ENCODE data around the gene UBE2V1. TPM values are rescaled to one million over a fixed set of nuclear protein-coding genes. Genes with fewer than 3 reads are reported as not detected.

UBE2V1 gene
- total RNA-seq, 4 donors from 2014 or later, result 80.5 to 162 (median 99.0) TPM

GRCh38 chr20:50116368-50116999 is 3.5 kb upstream of the UBE2V1 start:
- no peaks in the 10 kb centered on the region for H3K27me3 ChIP-seq
- H3K4me3 ChIP-seq, result peak overlapping the region; percentile 48
- no peaks in the 10 kb centered on the region for H3K36me3 ChIP-seq
- DNase-seq (ENCODE audit: low spot score in 2 of 2), result peak in 1 of 2 donors; percentile 65
- TF ChIP-seq POLR2A (IDR thresholded peaks at IDR 0.05), result no peak
- TF ChIP-seq CTCF (IDR thresholded peaks at IDR 0.05), result no peak
- TF ChIP-seq POLR2AphosphoS5 (IDR thresholded peaks at IDR 0.05), result no peak
- peaks cover 51% of the 10 kb centered on the region for H3K4me1 ChIP-seq
- no peaks in the 10 kb centered on the region for H3K9me3 ChIP-seq
- WGBS, result 86% methylated on average over 19 of the region's 19 CpGs
- peak overlapping the region; percentile 50 for H3K27ac ChIP-seq

- Histone ChIP-seq H3K36me3 (no peaks in the 10 kb centered on the region), H3K27me3 (no peaks in the 10 kb centered on the region), H3K27ac (peak overlapping the region; percentile 50), H3K9me3 (no peaks in the 10 kb centered on the region), H3K4me1 (peaks cover 51% of the 10 kb centered on the region), H3K4me3 (peak overlapping the region; percentile 48)
- peak; percentile 99 for DNase-seq (ENCODE audit: low spot score in 2 of 2)
- WGBS, result under 1% methylated on average over 21 of the region's 24 CpGs
- TF ChIP-seq CTCF (IDR thresholded peaks at IDR 0.05) (no peak), POLR2AphosphoS5 (IDR thresholded peaks at IDR 0.05) (peak in 1 of 3 donors; percentile 20)
Observed at GRCh38 chr20:50115591-50116367, 2.8 kb upstream of the UBE2V1 start.

- DNase-seq (ENCODE audit: low spot score in 2 of 2), result peak in 1 of 2 donors; percentile 60
- H3K36me3 ChIP-seq, result no peaks in the 10 kb centered on the region
- no peaks in the 10 kb centered on the region for H3K9me3 ChIP-seq
- no peaks in the 10 kb centered on the region for H3K27me3 ChIP-seq
- H3K4me1 ChIP-seq, result peaks cover 56% of the 10 kb centered on the region
- TF ChIP-seq POLR2A (IDR thresholded peaks at IDR 0.05), result no peak
- no peak overlapping the region for H3K27ac ChIP-seq
- WGBS, result 55% methylated on average over 6 of the region's 6 CpGs
- peak overlapping the region; percentile 48 for H3K4me3 ChIP-seq
Observed at GRCh38 chr20:50115041-50115512, 2.1 kb upstream of the UBE2V1 start.

- peak; percentile 0 to 18 for DNase-seq (ENCODE audit: low spot score in 2 of 2)
- H3K36me3 ChIP-seq, result no peaks in the 10 kb centered on the region
- peak overlapping the region; percentile 96 for H3K27ac ChIP-seq
- no peaks in the 10 kb centered on the region for H3K9me3 ChIP-seq
- peak overlapping the region; percentile 99 for H3K4me3 ChIP-seq
- no peak for TF ChIP-seq EP300 (IDR thresholded peaks at IDR 0.05)
- no peak for TF ChIP-seq CTCF (IDR thresholded peaks at IDR 0.05)
- TF ChIP-seq POLR2A (IDR thresholded peaks at IDR 0.05), result no peak
- no peaks in the 10 kb centered on the region for H3K27me3 ChIP-seq
- peaks cover 69% of the 10 kb centered on the region for H3K4me1 ChIP-seq
- WGBS, result 18% methylated on average over 11 of the region's 11 CpGs
Observed at GRCh38 chr20:50113420-50114224, 672 bp upstream of the UBE2V1 start.

- Histone ChIP-seq H3K4me3 (peak overlapping the region; percentile 99), H3K27ac (peak overlapping the region; percentile 96), H3K4me1 (peaks cover 83% of the 10 kb centered on the region), H3K36me3 (no peaks in the 10 kb centered on the region), H3K9me3 (no peaks in the 10 kb centered on the region), H3K27me3 (no peaks in the 10 kb centered on the region)
- WGBS, result 3% methylated on average over 9 of the region's 9 CpGs
- TF ChIP-seq POLR2AphosphoS5 (IDR thresholded peaks at IDR 0.05), result no peak
- no peak for TF ChIP-seq EP300 (IDR thresholded peaks at IDR 0.05)
- no peak for TF ChIP-seq CTCF (IDR thresholded peaks at IDR 0.05)
- no peak for TF ChIP-seq POLR2A (IDR thresholded peaks at IDR 0.05)
- peak; percentile 29 to 56 for DNase-seq (ENCODE audit: low spot score in 2 of 2)
Observed at GRCh38 chr20:50111829-50112495, 988 bp downstream of the UBE2V1 start.

Measured in suprapubic skin (tissue), 4 donors.